ENCODE results near the gene FANCD2.
"Not testable (repeated sequence)": the region's sequence is repeated elsewhere in the genome, so short reads cannot be mapped to it uniquely, and the experiment has no call there.

Gene FANCD2

DNA sequence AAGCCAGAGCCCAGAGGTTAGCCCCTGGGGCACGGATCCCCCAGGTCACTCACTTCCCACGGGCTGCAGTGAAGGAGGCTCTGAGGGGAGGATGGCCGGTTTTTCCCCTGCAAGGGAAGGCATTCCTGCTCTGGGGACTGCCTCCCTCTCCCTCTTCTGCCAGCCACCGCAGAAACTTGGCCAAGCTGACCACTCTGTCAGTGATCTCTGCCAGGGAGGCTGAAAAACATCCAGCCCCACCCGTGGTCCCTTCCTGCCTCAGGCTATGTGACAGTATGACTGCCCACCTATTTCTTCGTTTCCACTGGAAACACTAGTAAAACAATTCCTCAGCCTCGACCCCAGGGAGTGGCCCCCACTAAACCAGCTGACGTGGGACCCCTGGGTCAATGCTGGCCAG is 14.6 kb upstream of the FANCD2 start:
- WGBS (ENCODE audit: insufficient coverage) = 82% methylated on average over 4 of the region's 8 CpGs
- Histone ChIP-seq H3K27ac (ENCODE audit: insufficient read depth in 1 of 2, low read depth in 1 of 2, low read length in 2 of 2, poor library complexity in 1 of 2, severe bottlenecking in 2 of 2) (no peak overlapping the region), H3K4me1 (ENCODE audit: control extremely low read depth in 1 of 4, control insufficient read depth in 4 of 4, insufficient read depth in 4 of 4, low read length in 3 of 4) (peaks cover 0 to 34% (median 23%) of the 10 kb centered on the region in 4 experiments), H3K36me3 (ENCODE audit: control insufficient read depth in 4 of 4, insufficient read depth in 4 of 4, low read length in 3 of 4) (no peaks in the 10 kb centered on the region), H3K4me3 (ENCODE audit: control insufficient read depth in 1 of 7, extremely low read depth in 1 of 7, insufficient read depth in 4 of 7, low read depth in 2 of 7, low read length in 6 of 7) (peak overlapping the region in 4 of 7 experiments; percentile 61 to 85 (median 75)), H3K27me3 (replicated peaks in 2 of 5; ENCODE audit: control insufficient read depth in 4 of 5, insufficient read depth in 5 of 5, low read length in 4 of 5) (no peaks in the 10 kb centered on the region), H3K9me3 (ENCODE audit: control extremely low read depth in 1 of 5, control insufficient read depth in 4 of 5, insufficient read depth in 2 of 5, low read depth in 1 of 5, low read length in 4 of 5) (no peaks in the 10 kb centered on the region)
- no peak for DNase-seq
- ChIA-PET CTCF (interaction anchor here (1.4 to 1.5 kb wide), 3 partner anchors 9 to 25 kb away, joined by 3 read pairs; partner anchors contain the start of genes EMC3 and FANCD2), POLR2A (interaction anchor here (0.9 to 1.4 kb wide), 2 partner anchors 14 to 79 kb away, joined by 3 to 4 read pairs; partner anchors contain the start of gene CRELD1)

- CTCF ChIA-PET = interaction anchor here (1.4 to 1.5 kb wide), 2 partner anchors 14 to 25 kb away, joined by 3 read pairs; partner anchors contain the start of genes EMC3 and FANCD2
Measured at GRCh38 chr3:10012106-10012505, 14.1 kb upstream of the FANCD2 start.

DNA sequence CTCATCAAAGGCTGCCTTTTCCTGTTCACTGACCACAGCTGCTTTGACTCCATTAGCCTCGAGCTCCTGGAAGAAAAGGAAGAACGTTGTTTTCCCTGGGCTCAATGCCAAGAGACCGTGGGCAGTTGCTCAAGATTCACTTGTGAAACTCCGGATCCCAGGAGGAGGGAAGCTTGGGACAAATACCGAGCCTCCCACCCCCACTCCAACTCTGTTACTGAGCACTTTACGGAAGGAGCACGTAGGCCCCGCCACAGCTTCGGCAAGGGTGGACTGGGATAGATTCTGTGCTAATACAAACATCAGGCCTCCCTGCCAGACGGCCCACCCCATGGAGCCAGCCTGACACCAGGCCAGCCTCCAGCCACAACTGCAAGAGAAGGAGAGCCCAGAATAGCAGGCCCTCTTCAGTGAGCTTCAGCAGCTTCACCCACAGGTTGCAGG is 10.8 kb upstream of the FANCD2 start:
- Histone ChIP-seq H3K9me3 (ENCODE audit: control extremely low read depth in 1 of 5, control insufficient read depth in 4 of 5, insufficient read depth in 2 of 5, low read depth in 1 of 5, low read length in 4 of 5) (no peaks in the 10 kb centered on the region), H3K36me3 (ENCODE audit: control insufficient read depth in 4 of 4, insufficient read depth in 4 of 4, low read length in 3 of 4) (peaks cover 0 to 14% (median 4%) of the 10 kb centered on the region in 4 experiments), H3K27me3 (replicated peaks in 2 of 5; ENCODE audit: control insufficient read depth in 4 of 5, insufficient read depth in 5 of 5, low read length in 4 of 5) (no peaks in the 10 kb centered on the region), H3K27ac (ENCODE audit: insufficient read depth in 1 of 2, low read depth in 1 of 2, low read length in 2 of 2, poor library complexity in 1 of 2, severe bottlenecking in 2 of 2) (no peak overlapping the region), H3K4me1 (ENCODE audit: control extremely low read depth in 1 of 4, control insufficient read depth in 4 of 4, insufficient read depth in 4 of 4, low read length in 3 of 4) (peaks cover 0 to 18% (median 16%) of the 10 kb centered on the region in 4 experiments), H3K4me3 (ENCODE audit: control insufficient read depth in 1 of 7, extremely low read depth in 1 of 7, insufficient read depth in 4 of 7, low read depth in 2 of 7, low read length in 6 of 7) (no peak overlapping the region)
- WGBS (ENCODE audit: insufficient coverage) = 24% methylated on average over 7 of the region's 10 CpGs
- ChIA-PET POLR2A (no interaction called here), CTCF (interaction anchor here (1.0 to 2.1 kb wide), 3 partner anchors 10 to 83 kb away, joined by 3 to 9 read pairs (median 5); partner anchors contain the start of gene FANCD2)
- DNase-seq = no peak

More at GRCh38 chr3:10012106-10012505, 14.1 kb upstream of the FANCD2 start:
- H3K9me3 ChIP-seq (ENCODE audit: control extremely low read depth in 1 of 5, control insufficient read depth in 4 of 5, insufficient read depth in 2 of 5, low read depth in 1 of 5, low read length in 4 of 5) = no peaks in the 10 kb centered on the region
- no peak overlapping the region for H3K4me3 ChIP-seq (ENCODE audit: control insufficient read depth in 1 of 7, extremely low read depth in 1 of 7, insufficient read depth in 4 of 7, low read depth in 2 of 7, low read length in 6 of 7)
- DNase-seq = no peak
- no peaks in the 10 kb centered on the region for H3K27me3 ChIP-seq (replicated peaks in 2 of 5; ENCODE audit: control insufficient read depth in 4 of 5, insufficient read depth in 5 of 5, low read length in 4 of 5)
- H3K27ac ChIP-seq (ENCODE audit: insufficient read depth in 1 of 2, low read depth in 1 of 2, low read length in 2 of 2, poor library complexity in 1 of 2, severe bottlenecking in 2 of 2) = no peak overlapping the region
- peaks cover 0 to 34% (median 23%) of the 10 kb centered on the region in 4 experiments for H3K4me1 ChIP-seq (ENCODE audit: control extremely low read depth in 1 of 4, control insufficient read depth in 4 of 4, insufficient read depth in 4 of 4, low read length in 3 of 4)
- no peaks in the 10 kb centered on the region for H3K36me3 ChIP-seq (ENCODE audit: control insufficient read depth in 4 of 4, insufficient read depth in 4 of 4, low read length in 3 of 4)
- POLR2A ChIA-PET = no interaction called here
- WGBS (ENCODE audit: insufficient coverage) = 100% methylated on average over 4 of the region's 7 CpGs

GRCh38 chr3:10017636-10018292 is 8.5 kb upstream of the FANCD2 start:
- peak in 2 of 3 donors; percentile 11 to 19 for DNase-seq
- H3K27ac ChIP-seq (ENCODE audit: insufficient read depth in 1 of 2, low read depth in 1 of 2, low read length in 2 of 2, poor library complexity in 1 of 2, severe bottlenecking in 2 of 2) = no peak overlapping the region
- WGBS (ENCODE audit: insufficient coverage) = 98% methylated on average over 13 of the region's 13 CpGs
- POLR2A ChIA-PET = no interaction called here
- H3K4me1 ChIP-seq (ENCODE audit: control extremely low read depth in 1 of 4, control insufficient read depth in 4 of 4, insufficient read depth in 4 of 4, low read length in 3 of 4) = peaks cover 0 to 12% (median 9%) of the 10 kb centered on the region in 4 experiments
- H3K4me3 ChIP-seq (ENCODE audit: control insufficient read depth in 1 of 7, extremely low read depth in 1 of 7, insufficient read depth in 4 of 7, low read depth in 2 of 7, low read length in 6 of 7) = no peak overlapping the region
- H3K9me3 ChIP-seq (ENCODE audit: control extremely low read depth in 1 of 5, control insufficient read depth in 4 of 5, insufficient read depth in 2 of 5, low read depth in 1 of 5, low read length in 4 of 5) = no peaks in the 10 kb centered on the region
- CTCF ChIA-PET = interaction anchor here (0.6 to 2.1 kb wide), 4 partner anchors 8 to 146 kb away, joined by 3 to 9 read pairs (median 3); partner anchors contain the start of gene FANCD2
- H3K36me3 ChIP-seq (ENCODE audit: control insufficient read depth in 4 of 4, insufficient read depth in 4 of 4, low read length in 3 of 4) = peaks cover 8 to 32% (median 13%) of the 10 kb centered on the region in 4 experiments
- H3K27me3 ChIP-seq (replicated peaks in 2 of 5; ENCODE audit: control insufficient read depth in 4 of 5, insufficient read depth in 5 of 5, low read length in 4 of 5) = no peaks in the 10 kb centered on the region

GRCh38 chr3:10018806-10019205 is 7.4 kb upstream of the FANCD2 start:
- DNase-seq; H3K9me3 ChIP-seq (ENCODE audit: control extremely low read depth in 1 of 5, control insufficient read depth in 4 of 5, insufficient read depth in 2 of 5, low read depth in 1 of 5, low read length in 4 of 5); POLR2A ChIA-PET; H3K27me3 ChIP-seq (replicated peaks in 2 of 5; ENCODE audit: control insufficient read depth in 4 of 5, insufficient read depth in 5 of 5, low read length in 4 of 5); H3K4me3 ChIP-seq (ENCODE audit: control insufficient read depth in 1 of 7, extremely low read depth in 1 of 7, insufficient read depth in 4 of 7, low read depth in 2 of 7, low read length in 6 of 7); H3K27ac ChIP-seq (ENCODE audit: insufficient read depth in 1 of 2, low read depth in 1 of 2, low read length in 2 of 2, poor library complexity in 1 of 2, severe bottlenecking in 2 of 2): not testable (repeated sequence)
- WGBS (ENCODE audit: insufficient coverage) = 100% methylated on average over 2 of the region's 2 CpGs
- H3K36me3 ChIP-seq (ENCODE audit: control insufficient read depth in 4 of 4, insufficient read depth in 4 of 4, low read length in 3 of 4) = peaks cover 8 to 39% (median 20%) of the 10 kb centered on the region in 4 experiments
- CTCF ChIA-PET = interaction anchor here (0.9 kb wide), 1 partner anchor 25 kb away, joined by 3 read pairs; no protein-coding TSS in a partner anchor
- peaks cover 0 to 12% (median 9%) of the 10 kb centered on the region in 4 experiments for H3K4me1 ChIP-seq (ENCODE audit: control extremely low read depth in 1 of 4, control insufficient read depth in 4 of 4, insufficient read depth in 4 of 4, low read length in 3 of 4)

DNA sequence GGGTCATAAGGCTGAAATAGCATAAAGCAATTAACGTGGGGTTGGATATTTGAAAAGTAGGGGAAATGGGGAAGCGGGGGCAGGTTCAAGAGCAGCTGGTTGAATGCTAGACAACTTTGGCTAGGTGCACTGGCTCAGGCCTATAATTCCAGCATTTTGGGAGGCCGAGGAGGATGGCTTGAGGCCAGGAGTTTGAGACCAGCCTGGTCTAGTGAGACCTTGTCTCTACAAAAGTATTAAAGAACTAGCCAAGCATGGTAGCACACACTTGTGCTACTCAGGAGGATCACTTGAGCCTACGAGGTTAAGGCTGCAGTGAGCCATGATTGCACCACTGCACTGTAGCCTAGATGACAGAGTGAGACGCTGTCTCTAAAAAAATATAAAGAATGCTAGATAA is 6.9 kb upstream of the FANCD2 start:
- CTCF ChIA-PET = no interaction called here
- POLR2A ChIA-PET = no interaction called here
- Histone ChIP-seq H3K27me3 (replicated peaks in 2 of 5; ENCODE audit: control insufficient read depth in 4 of 5, insufficient read depth in 5 of 5, low read length in 4 of 5) (no peaks in the 10 kb centered on the region), H3K36me3 (ENCODE audit: control insufficient read depth in 4 of 4, insufficient read depth in 4 of 4, low read length in 3 of 4) (peaks cover 8 to 39% (median 21%) of the 10 kb centered on the region in 4 experiments), H3K4me3 (ENCODE audit: control insufficient read depth in 1 of 7, extremely low read depth in 1 of 7, insufficient read depth in 4 of 7, low read depth in 2 of 7, low read length in 6 of 7) (no peak overlapping the region), H3K27ac (ENCODE audit: insufficient read depth in 1 of 2, low read depth in 1 of 2, low read length in 2 of 2, poor library complexity in 1 of 2, severe bottlenecking in 2 of 2) (no peak overlapping the region), H3K9me3 (ENCODE audit: control extremely low read depth in 1 of 5, control insufficient read depth in 4 of 5, insufficient read depth in 2 of 5, low read depth in 1 of 5, low read length in 4 of 5) (no peaks in the 10 kb centered on the region), H3K4me1 (ENCODE audit: control extremely low read depth in 1 of 4, control insufficient read depth in 4 of 4, insufficient read depth in 4 of 4, low read length in 3 of 4) (peaks cover 0 to 12% (median 9%) of the 10 kb centered on the region in 4 experiments)
- DNase-seq = no peak
- WGBS (ENCODE audit: insufficient coverage) = 95% methylated on average over 4 of the region's 5 CpGs

Measured in common myeloid progenitor, CD34-positive (primary cell).